ENCODE results near the gene ARRDC2.
"Not testable (repeated sequence)": the region's sequence is repeated elsewhere in the genome, so short reads cannot be mapped to it uniquely, and the experiment has no call there.

ARRDC2 gene

GRCh38 chr19:18007917-18008673 lies at the start of gene ARRDC2:
Gene ARRDC2, plus strand, starts transcription at chr19:18008170. Its CDS starts 141 bp downstream, at chr19:18008311.
- in situ Hi-C loops (cut with HindIII; ENCODE audit: low sequenced_read_pairs) = loop anchor here (10.0 kb wide), 1 partner anchor 157 kb away; no protein-coding TSS in a partner anchor

- in situ Hi-C loops (cut with HindIII; ENCODE audit: low sequenced_read_pairs) = no loop called here
Measured at GRCh38 chr19:17963936-17964691, 43.9 kb upstream of the ARRDC2 start.

- in situ Hi-C loops (cut with HindIII; ENCODE audit: low sequenced_read_pairs) = no loop called here
Measured at GRCh38 chr19:17965370-17966128, 42.4 kb upstream of the ARRDC2 start.

- in situ Hi-C loops (cut with HindIII; ENCODE audit: low sequenced_read_pairs) = no loop called here
Measured at GRCh38 chr19:17966129-17966483, 41.9 kb upstream of the ARRDC2 start.

- in situ Hi-C loops (cut with HindIII; ENCODE audit: low sequenced_read_pairs) = no loop called here
Measured at GRCh38 chr19:17966550-17967256, 41.3 kb upstream of the ARRDC2 start, which contains the start of gene KCNN1. Gene KCNN1, plus strand, starts transcription at chr19:17967107. Its CDS starts 6,782 bp downstream, at chr19:17973889.

GRCh38 chr19:17967257-17968051 lies 40.5 kb upstream of the ARRDC2 start:
- in situ Hi-C loops (cut with HindIII; ENCODE audit: low sequenced_read_pairs) = no loop called here

- in situ Hi-C loops (cut with HindIII; ENCODE audit: low sequenced_read_pairs) = no loop called here
Measured at GRCh38 chr19:17968362-17968761, 39.6 kb upstream of the ARRDC2 start.

GRCh38 chr19:17969096-17969792 lies 38.7 kb upstream of the ARRDC2 start:
- in situ Hi-C loops (cut with HindIII; ENCODE audit: low sequenced_read_pairs) = no loop called here

GRCh38 chr19:17972230-17972629 lies 35.7 kb upstream of the ARRDC2 start:
- in situ Hi-C loops (cut with HindIII; ENCODE audit: low sequenced_read_pairs) = no loop called here

GRCh38 chr19:17973759-17974158 lies 34.2 kb upstream of the ARRDC2 start:
- in situ Hi-C loops (cut with HindIII; ENCODE audit: low sequenced_read_pairs) = no loop called here

GRCh38 chr19:17974551-17974950 lies 33.4 kb upstream of the ARRDC2 start:
- in situ Hi-C loops (cut with HindIII; ENCODE audit: low sequenced_read_pairs) = no loop called here

GRCh38 chr19:17975032-17975431 lies 32.9 kb upstream of the ARRDC2 start:
- in situ Hi-C loops (cut with HindIII; ENCODE audit: low sequenced_read_pairs) = no loop called here

- in situ Hi-C loops (cut with HindIII; ENCODE audit: low sequenced_read_pairs) = no loop called here
Measured at GRCh38 chr19:17977021-17977420, 30.9 kb upstream of the ARRDC2 start.

- in situ Hi-C loops (cut with HindIII; ENCODE audit: low sequenced_read_pairs) = no loop called here
Measured at GRCh38 chr19:17977488-17977887, 30.5 kb upstream of the ARRDC2 start.

GRCh38 chr19:17981611-17982010 lies 26.4 kb upstream of the ARRDC2 start:
- in situ Hi-C loops (cut with HindIII; ENCODE audit: low sequenced_read_pairs) = no loop called here

- in situ Hi-C loops (cut with HindIII; ENCODE audit: low sequenced_read_pairs) = no loop called here
Measured at GRCh38 chr19:17982430-17982829, 25.5 kb upstream of the ARRDC2 start.

GRCh38 chr19:17985037-17985818 lies 22.7 kb upstream of the ARRDC2 start:
- in situ Hi-C loops (cut with HindIII; ENCODE audit: low sequenced_read_pairs) = no loop called here

- in situ Hi-C loops (cut with HindIII; ENCODE audit: low sequenced_read_pairs) = not testable (repeated sequence)
Measured at GRCh38 chr19:17986569-17986968, 21.4 kb upstream of the ARRDC2 start.

- in situ Hi-C loops (cut with HindIII; ENCODE audit: low sequenced_read_pairs) = no loop called here
Measured at GRCh38 chr19:17988161-17988560, 19.8 kb upstream of the ARRDC2 start.

All from endothelial cell of hepatic sinusoid (primary cell).